HEK293T (cell line): ENCODE results near the gene LIN54.
"Not testable (repeated sequence)": the region's sequence is repeated elsewhere in the genome, so short reads cannot be mapped to it uniquely, and the experiment has no call there.

Experiments used
- CTCF ChIA-PET: fragments of 350-600 bp; formaldehyde crosslinking; extraction: SDS; loops from one replicate; lab custom pipeline; 2021; ENCODE audit warnings: antibody characterized with exemption, inconsistent platforms; lab: Yijun Ruan, JAX
- POLR2A ChIA-PET: fragments of 350-600 bp; formaldehyde crosslinking; extraction: SDS; loops from one replicate; lab custom pipeline; 2020; ENCODE audit warnings: antibody characterized with exemption, inconsistent platforms; lab: Yijun Ruan, JAX
- DNase-seq: peaks from one replicate; pipeline ENCODE4 v3.0.0; 2012; ENCODE audit warnings: mixed read lengths; ENCODE audit errors: extremely low spot score
- ARNT ChIP-seq: fragments of 450-650 bp; IDR thresholded peaks from 2 replicates; pipeline ENCODE4 v1.6.1; 2017; ENCODE audit warnings: mild to moderate bottlenecking
- BHLHE40 ChIP-seq: fragments of 450-650 bp; IDR thresholded peaks from 2 replicates; pipeline ENCODE4 v1.6.1; 2016; ENCODE audit warnings: mild to moderate bottlenecking, moderate library complexity, borderline replicate concordance
- CTBP1 ChIP-seq: fragments of 450-650 bp; IDR thresholded peaks from 2 replicates; pipeline ENCODE4 v1.6.1; 2016; ENCODE audit warnings: borderline replicate concordance
- ELF4 ChIP-seq: fragments of 450-650 bp; IDR thresholded peaks from 2 replicates; pipeline ENCODE4 v1.6.1; 2017; ENCODE audit warnings: antibody characterized with exemption
- FOXA1 ChIP-seq: fragments of 450-650 bp; IDR thresholded peaks from 2 replicates; pipeline ENCODE4 v1.6.1; 2016; ENCODE audit warnings: mild to moderate bottlenecking
- FOXK2 ChIP-seq: fragments of 450-650 bp; IDR thresholded peaks from 2 replicates; pipeline ENCODE4 v1.6.1; 2016; ENCODE audit warnings: mild to moderate bottlenecking
- FOXM1 ChIP-seq: fragments of 450-650 bp; IDR thresholded peaks from 2 replicates; pipeline ENCODE4 v1.6.1; 2017; ENCODE audit warnings: mild to moderate bottlenecking, borderline replicate concordance
- HDGF ChIP-seq: fragments of 450-650 bp; IDR thresholded peaks from 2 replicates; pipeline ENCODE4 v1.6.1; 2017; ENCODE audit warnings: antibody characterized with exemption, borderline replicate concordance
- L3MBTL2 ChIP-seq: fragments of 450-650 bp; conservative IDR thresholded peaks from 2 replicates; pipeline ENCODE4 v1.6.1; 2016; ENCODE audit warnings: mild to moderate bottlenecking
- LEF1 ChIP-seq: fragments of 450-650 bp; IDR thresholded peaks from 2 replicates; pipeline ENCODE4 v1.6.1; 2017; ENCODE audit warnings: mild to moderate bottlenecking, borderline replicate concordance
- NFRKB ChIP-seq: fragments of 450-650 bp; IDR thresholded peaks from 2 replicates; pipeline ENCODE4 v1.6.1; 2016; ENCODE audit warnings: mild to moderate bottlenecking, moderate library complexity
- PKNOX1 ChIP-seq: fragments of 450-650 bp; IDR thresholded peaks from 2 replicates; pipeline ENCODE4 v1.6.1; 2016
- SP1 ChIP-seq: fragments of 450-650 bp; IDR thresholded peaks from 2 replicates; pipeline ENCODE4 v1.6.1; 2017
- SUZ12 ChIP-seq: fragments of 450-650 bp; IDR thresholded peaks from 2 replicates; pipeline ENCODE4 v1.6.1; 2016; ENCODE audit warnings: mild to moderate bottlenecking
- TARDBP ChIP-seq: fragments of 450-650 bp; IDR thresholded peaks from 2 replicates; pipeline ENCODE4 v1.6.1; 2016
- ZNF384 ChIP-seq: fragments of 450-650 bp; IDR thresholded peaks from 2 replicates; pipeline ENCODE4 v1.6.1; 2016

Gene LIN54

DNA sequence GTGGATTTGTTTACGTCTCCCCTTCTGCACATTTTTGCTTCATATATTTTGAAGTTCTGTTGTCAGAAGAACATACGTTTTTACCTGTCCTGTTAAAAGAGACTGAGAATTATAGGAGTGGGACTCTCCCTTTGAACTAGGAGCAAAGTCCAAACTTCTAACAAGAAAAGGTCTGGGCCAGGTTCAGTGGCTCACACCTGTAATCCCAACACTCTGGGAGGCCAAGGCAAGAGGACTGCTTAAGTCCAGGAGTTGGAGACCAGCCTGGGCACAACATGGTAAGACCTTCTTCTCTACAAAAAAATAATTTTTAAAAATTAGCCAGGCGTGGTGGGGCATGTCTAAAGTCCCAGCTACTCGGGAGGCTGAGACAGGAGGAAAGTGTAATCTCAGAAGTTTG, 15.8 kb downstream of the LIN54 start:
- no peak for DNase-seq
- POLR2A ChIA-PET: no interaction called here
- CTCF ChIA-PET: no interaction called here
- TF ChIP-seq SUZ12 (no peak), FOXA1 (no peak), PKNOX1 (no peak), TARDBP (no peak), ZNF384 (no peak), FOXM1 (no peak), CTBP1 (no peak)

DNA sequence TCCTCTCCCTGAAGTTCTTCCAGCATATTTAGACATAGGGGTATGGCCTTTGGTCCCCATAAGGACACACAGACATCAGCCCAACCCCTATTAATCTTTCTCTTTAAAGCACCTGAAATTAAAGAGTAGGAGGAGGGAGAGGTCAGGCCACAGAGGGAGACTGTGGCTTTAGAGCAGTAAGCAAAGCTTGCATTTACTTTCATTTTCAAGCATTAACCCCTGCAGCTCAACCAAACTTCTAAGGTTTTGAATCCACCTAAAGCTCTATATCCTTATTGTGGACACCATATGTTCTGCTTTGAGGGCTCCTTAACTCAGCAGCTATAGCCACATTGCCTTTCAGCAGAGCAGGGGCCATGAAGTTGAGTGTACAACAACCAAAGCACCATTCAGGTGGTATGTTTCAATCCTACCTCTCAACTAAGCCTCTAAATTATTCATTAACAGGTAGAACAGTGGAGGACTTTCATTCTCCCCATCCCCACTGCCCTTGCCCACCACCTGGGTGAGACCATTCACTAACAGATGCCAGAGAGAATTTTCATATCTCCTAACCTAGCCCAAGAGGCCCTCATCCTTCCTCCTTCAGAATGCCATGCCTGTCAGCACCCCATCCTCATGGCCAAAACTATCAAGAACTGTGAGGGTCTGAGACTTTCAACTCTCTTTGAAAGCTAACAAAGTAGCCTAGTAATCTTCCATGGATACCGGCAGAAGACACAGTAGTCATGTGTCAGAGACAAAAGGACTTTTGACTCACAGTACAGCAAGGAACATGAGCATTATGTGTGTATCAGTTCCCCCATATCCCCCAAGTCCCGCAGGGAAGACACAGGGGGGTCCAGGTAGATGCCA, 20.8 kb downstream of the LIN54 start:
- TF ChIP-seq TARDBP (no peak), FOXK2 (no peak), ELF4 (no peak), ZNF384 (no peak), CTBP1 (no peak), BHLHE40 (no peak), SP1 (no peak), FOXA1 (no peak), NFRKB (no peak), L3MBTL2 (no peak), PKNOX1 (no peak), ARNT (no peak), LEF1 (no peak), SUZ12 (no peak), FOXM1 (no peak), HDGF (no peak)
- ChIA-PET POLR2A (interaction anchor here (0.9 kb wide), 1 partner anchor 48 kb away, joined by 4 read pairs; no protein-coding TSS in a partner anchor), CTCF (no interaction called here)
- no peak for DNase-seq

GRCh38 chr4:82988323-82988832, 22.2 kb downstream of the LIN54 start:
- CTCF ChIA-PET: interaction anchor here (0.7 kb wide), 1 partner anchor 126 kb away, joined by 5 read pairs; no protein-coding TSS in a partner anchor
- no peak for DNase-seq
- no peak for TF ChIP-seq SUZ12
- TF ChIP-seq SP1: no peak
- TF ChIP-seq CTBP1: no peak
- no peak for TF ChIP-seq FOXM1
- no peak for TF ChIP-seq ZNF384
- TF ChIP-seq FOXK2: no peak
- no peak for TF ChIP-seq ARNT
- no peak for TF ChIP-seq FOXA1
- TF ChIP-seq TARDBP: no peak
- no peak for TF ChIP-seq LEF1
- no peak for TF ChIP-seq NFRKB
- no peak for TF ChIP-seq ELF4
- TF ChIP-seq L3MBTL2: no peak
- TF ChIP-seq PKNOX1: no peak
- no peak for TF ChIP-seq BHLHE40
- no peak for TF ChIP-seq HDGF
- POLR2A ChIA-PET: no interaction called here

DNA sequence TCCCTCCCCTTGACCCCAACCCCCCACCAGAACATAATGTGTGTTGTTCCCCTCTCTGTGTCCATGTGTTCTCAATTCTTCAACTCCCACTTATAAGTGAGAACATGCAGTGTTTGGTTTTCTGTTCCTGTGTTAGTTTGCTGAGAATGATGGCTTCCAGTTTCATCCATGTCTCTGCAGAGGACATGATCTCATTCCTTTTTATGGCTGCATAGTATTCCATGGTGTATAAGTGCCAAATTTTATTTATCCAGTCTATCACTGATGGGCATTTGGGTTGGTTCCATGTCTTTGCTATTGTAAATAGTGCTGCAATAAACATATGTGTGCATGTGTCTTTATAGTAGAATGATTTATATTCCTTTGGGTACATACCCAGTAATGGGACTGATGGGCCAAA, 23.1 kb downstream of the LIN54 start:
- POLR2A ChIA-PET, CTCF ChIA-PET, DNase-seq: not testable (repeated sequence)

GRCh38 chr4:82984459-82984858, 26.2 kb downstream of the LIN54 start:
- TF ChIP-seq LEF1 (no peak), FOXM1 (no peak), FOXK2 (no peak), ZNF384 (no peak)
- CTCF ChIA-PET: no interaction called here
- POLR2A ChIA-PET: no interaction called here
- DNase-seq: no peak

DNA sequence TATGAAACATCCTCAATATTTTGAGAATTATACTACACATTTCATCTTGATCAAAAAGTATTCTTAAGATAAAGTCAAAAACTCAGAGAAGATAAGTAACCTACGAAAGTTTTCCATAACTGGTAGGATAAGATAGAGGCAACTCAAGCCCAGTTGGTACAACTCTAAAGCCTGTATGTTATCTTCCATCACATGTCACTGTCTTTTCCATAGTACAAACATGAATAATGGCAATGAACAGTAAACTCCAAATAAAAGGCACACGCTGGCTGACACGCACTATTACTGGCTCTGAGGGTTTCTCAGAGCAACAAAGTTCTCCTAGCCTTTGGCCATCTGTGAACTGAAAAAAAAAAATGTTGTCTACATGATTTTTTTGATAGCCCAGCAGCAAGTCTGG, 27.2 kb downstream of the LIN54 start:
- ChIA-PET POLR2A (no interaction called here), CTCF (no interaction called here)
- no peak for DNase-seq
- no peak for TF ChIP-seq FOXA1
- no peak for TF ChIP-seq FOXK2
- no peak for TF ChIP-seq BHLHE40
- no peak for TF ChIP-seq ELF4
- no peak for TF ChIP-seq ARNT
- no peak for TF ChIP-seq FOXM1
- TF ChIP-seq HDGF: no peak
- TF ChIP-seq NFRKB: no peak
- TF ChIP-seq TARDBP: no peak
- TF ChIP-seq LEF1: no peak
- no peak for TF ChIP-seq ZNF384
- no peak for TF ChIP-seq CTBP1
- TF ChIP-seq SUZ12: no peak
- TF ChIP-seq L3MBTL2: no peak
- no peak for TF ChIP-seq SP1
- TF ChIP-seq PKNOX1: no peak
